ENCODE data around the gene ZNF770. TPM values are rescaled to one million over a fixed set of nuclear protein-coding genes. Genes with fewer than 3 reads are reported as not detected.

ZNF770 gene
- total and polyA plus RNA-seq, 2 experiments from 2014 or later: 130 to 565 TPM

DNA sequence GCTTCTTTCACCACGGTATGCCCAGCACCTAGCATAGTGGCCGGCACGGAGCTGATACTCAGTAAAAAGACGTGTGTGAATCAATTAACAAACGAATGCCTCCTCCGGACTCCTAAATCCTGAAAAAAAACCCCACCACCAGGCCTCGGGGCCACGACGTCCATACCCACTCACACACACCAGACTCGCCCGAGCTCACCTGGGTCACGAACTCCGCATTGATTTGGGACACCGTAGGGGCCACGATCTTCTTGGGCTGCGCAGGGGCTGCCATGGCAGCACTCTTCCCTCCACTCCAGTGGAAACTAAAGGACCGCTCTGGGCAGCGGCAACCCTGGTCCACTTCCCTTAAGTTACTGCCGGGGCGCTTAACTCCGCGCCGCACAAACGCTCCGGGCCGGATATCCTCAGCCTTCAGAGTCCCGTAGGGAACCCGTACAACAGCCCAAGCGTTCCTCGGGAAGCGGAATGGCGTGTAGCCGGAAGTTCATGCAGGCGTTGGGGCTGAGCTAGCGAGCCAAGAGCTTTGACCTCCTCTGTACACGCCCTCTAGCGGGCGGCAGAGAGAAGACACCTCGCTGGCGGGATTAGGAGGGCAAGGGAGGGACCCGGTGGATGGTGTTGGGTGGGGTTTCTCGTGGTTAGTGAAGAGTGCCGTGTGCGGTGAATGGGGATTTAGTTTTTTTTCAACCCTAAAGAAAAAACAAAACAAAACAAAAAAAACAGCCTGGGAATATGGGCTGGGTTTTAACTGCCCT, 18.6 kb downstream of the ZNF770 start, which contains the start of gene AQR (continued):
- TF ChIP-seq, protein P1, sequence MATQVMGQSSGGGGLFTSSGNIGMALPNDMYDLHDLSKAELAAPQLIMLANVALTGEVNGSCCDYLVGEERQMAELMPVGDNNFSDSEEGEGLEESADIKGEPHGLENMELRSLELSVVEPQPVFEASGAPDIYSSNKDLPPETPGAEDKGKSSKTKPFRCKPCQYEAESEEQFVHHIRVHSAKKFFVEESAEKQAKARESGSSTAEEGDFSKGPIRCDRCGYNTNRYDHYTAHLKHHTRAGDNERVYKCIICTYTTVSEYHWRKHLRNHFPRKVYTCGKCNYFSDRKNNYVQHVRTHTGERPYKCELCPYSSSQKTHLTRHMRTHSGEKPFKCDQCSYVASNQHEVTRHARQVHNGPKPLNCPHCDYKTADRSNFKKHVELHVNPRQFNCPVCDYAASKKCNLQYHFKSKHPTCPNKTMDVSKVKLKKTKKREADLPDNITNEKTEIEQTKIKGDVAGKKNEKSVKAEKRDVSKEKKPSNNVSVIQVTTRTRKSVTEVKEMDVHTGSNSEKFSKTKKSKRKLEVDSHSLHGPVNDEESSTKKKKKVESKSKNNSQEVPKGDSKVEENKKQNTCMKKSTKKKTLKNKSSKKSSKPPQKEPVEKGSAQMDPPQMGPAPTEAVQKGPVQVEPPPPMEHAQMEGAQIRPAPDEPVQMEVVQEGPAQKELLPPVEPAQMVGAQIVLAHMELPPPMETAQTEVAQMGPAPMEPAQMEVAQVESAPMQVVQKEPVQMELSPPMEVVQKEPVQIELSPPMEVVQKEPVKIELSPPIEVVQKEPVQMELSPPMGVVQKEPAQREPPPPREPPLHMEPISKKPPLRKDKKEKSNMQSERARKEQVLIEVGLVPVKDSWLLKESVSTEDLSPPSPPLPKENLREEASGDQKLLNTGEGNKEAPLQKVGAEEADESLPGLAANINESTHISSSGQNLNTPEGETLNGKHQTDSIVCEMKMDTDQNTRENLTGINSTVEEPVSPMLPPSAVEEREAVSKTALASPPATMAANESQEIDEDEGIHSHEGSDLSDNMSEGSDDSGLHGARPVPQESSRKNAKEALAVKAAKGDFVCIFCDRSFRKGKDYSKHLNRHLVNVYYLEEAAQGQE (IDR thresholded peaks at IDR 0.05; ENCODE audit: unreplicated experiment): peak; percentile 26
- TF ChIP-seq POLR2AphosphoS5 (IDR thresholded peaks at IDR 0.05; ENCODE audit: low read depth) (peak; percentile 91), JUNB (IDR thresholded peaks at IDR 0.05; ENCODE audit: unreplicated experiment) (no peak), ZNF331 (CRISPR knock-in tag; IDR thresholded peaks at IDR 0.05; ENCODE audit: low read depth) (no peak)
- TF ChIP-seq, protein P2, sequence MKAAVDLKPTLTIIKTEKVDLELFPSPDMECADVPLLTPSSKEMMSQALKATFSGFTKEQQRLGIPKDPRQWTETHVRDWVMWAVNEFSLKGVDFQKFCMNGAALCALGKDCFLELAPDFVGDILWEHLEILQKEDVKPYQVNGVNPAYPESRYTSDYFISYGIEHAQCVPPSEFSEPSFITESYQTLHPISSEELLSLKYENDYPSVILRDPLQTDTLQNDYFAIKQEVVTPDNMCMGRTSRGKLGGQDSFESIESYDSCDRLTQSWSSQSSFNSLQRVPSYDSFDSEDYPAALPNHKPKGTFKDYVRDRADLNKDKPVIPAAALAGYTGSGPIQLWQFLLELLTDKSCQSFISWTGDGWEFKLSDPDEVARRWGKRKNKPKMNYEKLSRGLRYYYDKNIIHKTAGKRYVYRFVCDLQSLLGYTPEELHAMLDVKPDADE (IDR thresholded peaks at IDR 0.05): peak; percentile 91
- TF ChIP-seq, protein P3, sequence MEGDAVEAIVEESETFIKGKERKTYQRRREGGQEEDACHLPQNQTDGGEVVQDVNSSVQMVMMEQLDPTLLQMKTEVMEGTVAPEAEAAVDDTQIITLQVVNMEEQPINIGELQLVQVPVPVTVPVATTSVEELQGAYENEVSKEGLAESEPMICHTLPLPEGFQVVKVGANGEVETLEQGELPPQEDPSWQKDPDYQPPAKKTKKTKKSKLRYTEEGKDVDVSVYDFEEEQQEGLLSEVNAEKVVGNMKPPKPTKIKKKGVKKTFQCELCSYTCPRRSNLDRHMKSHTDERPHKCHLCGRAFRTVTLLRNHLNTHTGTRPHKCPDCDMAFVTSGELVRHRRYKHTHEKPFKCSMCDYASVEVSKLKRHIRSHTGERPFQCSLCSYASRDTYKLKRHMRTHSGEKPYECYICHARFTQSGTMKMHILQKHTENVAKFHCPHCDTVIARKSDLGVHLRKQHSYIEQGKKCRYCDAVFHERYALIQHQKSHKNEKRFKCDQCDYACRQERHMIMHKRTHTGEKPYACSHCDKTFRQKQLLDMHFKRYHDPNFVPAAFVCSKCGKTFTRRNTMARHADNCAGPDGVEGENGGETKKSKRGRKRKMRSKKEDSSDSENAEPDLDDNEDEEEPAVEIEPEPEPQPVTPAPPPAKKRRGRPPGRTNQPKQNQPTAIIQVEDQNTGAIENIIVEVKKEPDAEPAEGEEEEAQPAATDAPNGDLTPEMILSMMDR (conservative IDR thresholded peaks at IDR 0.05; ENCODE audit: low read depth in 2 of 2): peak; percentile 75 to 87

DNA sequence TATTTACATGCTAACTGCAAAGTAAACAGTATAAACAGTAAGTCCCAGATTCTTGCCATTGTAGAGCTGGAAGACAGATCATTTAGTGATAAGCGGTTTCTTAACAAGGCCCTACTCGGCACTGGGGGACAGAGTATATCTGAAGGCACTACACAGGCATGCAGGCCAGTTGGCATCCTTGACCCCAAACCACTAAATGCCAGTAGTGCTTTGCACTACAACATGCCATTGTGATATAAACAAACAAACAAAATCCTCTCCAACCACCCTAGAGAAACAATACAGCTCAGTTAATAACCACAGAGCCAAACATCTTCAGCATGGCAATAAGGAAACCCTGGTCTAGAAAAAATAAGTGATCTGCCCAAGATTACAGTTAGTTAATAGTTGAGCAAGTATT, 23.8 kb downstream of the ZNF770 start:
- DNase-seq (ENCODE audit: low spot score): no peak
- peaks cover 6% of the 10 kb centered on the region for H3K4me1 ChIP-seq (ENCODE audit: insufficient read depth)
- ATAC-seq: no peak
- H3K9me3 Mint-ChIP-seq: peaks cover under 1% of the 10 kb centered on the region; the same call in 1 of the 3 replicates
- H3K36me3 Mint-ChIP-seq (ENCODE audit: low read depth): peaks cover 38% of the 10 kb centered on the region
- peaks cover 61% of the 10 kb centered on the region for H3K79me2 ChIP-seq (replicated peaks; ENCODE audit: insufficient read depth)
- no peak overlapping the region; the same call in 1 of the 2 replicates for H3K27ac Mint-ChIP-seq
- H3F3A ChIP-seq (replicated peaks; ENCODE audit: low read depth): 0 out of 2 replicates have a peak, but pooled peaks cover 4% of the 10 kb centered on the region
- peaks cover 4% of the 10 kb centered on the region for H3K27me3 Mint-ChIP-seq (ENCODE audit: insufficient read depth, low read depth, poor library complexity)
- H3K4me2 ChIP-seq: no peak overlapping the region
- no peaks in the 10 kb centered on the region for H3K9me2 ChIP-seq (ENCODE audit: insufficient read depth)
- no peaks in the 10 kb centered on the region for H3K27me3 ChIP-seq (ENCODE audit: insufficient read depth)
- H3K36me3 ChIP-seq (ENCODE audit: insufficient read depth): peaks cover 19% of the 10 kb centered on the region
- H3K4me3 Mint-ChIP-seq: no peak overlapping the region
- no peak overlapping the region for H3K27ac ChIP-seq (ENCODE audit: low read depth)
- no peak overlapping the region for H3K4me3 ChIP-seq
- H4K20me1 ChIP-seq (replicated peaks; ENCODE audit: insufficient read depth): peaks cover 13% of the 10 kb centered on the region
- H3K4me1 Mint-ChIP-seq: peaks cover 12% of the 10 kb centered on the region
- H2AFZ ChIP-seq: no peak overlapping the region
- TF ChIP-seq STAT1 (IDR thresholded peaks at IDR 0.05; ENCODE audit: unreplicated experiment) (no peak), NANOG (IDR thresholded peaks at IDR 0.05; ENCODE audit: borderline replicate concordance) (no peak), JUNB (IDR thresholded peaks at IDR 0.05; ENCODE audit: unreplicated experiment) (no peak), ZNF114 (CRISPR knock-in tag; IDR thresholded peaks at IDR 0.05) (no peak), EZH2phosphoT487 (IDR thresholded peaks at IDR 0.05; ENCODE audit: unreplicated experiment) (no peak), EZH2 (IDR thresholded peaks at IDR 0.05; ENCODE audit: low read depth, unreplicated experiment) (no peak), POLR2AphosphoS5 (IDR thresholded peaks at IDR 0.05; ENCODE audit: low read depth) (no peak), ZNF331 (CRISPR knock-in tag; IDR thresholded peaks at IDR 0.05; ENCODE audit: low read depth) (no peak)
- TF ChIP-seq, protein P2 (IDR thresholded peaks at IDR 0.05): no peak
- TF ChIP-seq, protein P3 (conservative IDR thresholded peaks at IDR 0.05; ENCODE audit: low read depth in 2 of 2): no peak
- TF ChIP-seq, protein P1 (IDR thresholded peaks at IDR 0.05; ENCODE audit: unreplicated experiment): no peak
